PC-3 (cell line): ENCODE data around the gene PCNA. TPM values are rescaled to one million over a fixed set of nuclear protein-coding genes. Genes with fewer than 3 reads are reported as not detected.

Experiments used
- ATAC-seq: fragments of 200-7000 bp; cut with Tn5 transposase; 2 replicates; pipeline ENCODE4 v1.9.1; 2020; ENCODE audit warnings: mild to moderate bottlenecking, moderate library complexity
- Bru-seq: library from RNA; stranded (reverse); fragments of 400-500 nt; gene quantifications from one replicate; lab custom pipeline; 2021; lab: Mats Ljungman, UMichigan
- BruChase-seq, 2 experiments: library from RNA; stranded (reverse); fragments of 400-500 nt; gene quantifications; one replicate each; lab custom pipeline; 2021; lab: Mats Ljungman, UMichigan
- BruUV-seq: library from RNA; stranded (reverse); fragments of 400-500 nt; replicated peaks from 2 replicates; lab custom pipeline; 2021; lab: Mats Ljungman, UMichigan
- CTCF ChIA-PET: fragments of 300-600 bp; sonication (Branson Sonifier 250); formaldehyde crosslinking; loops from one replicate; lab custom pipeline; 2022; ENCODE audit warnings: antibody characterized with exemption; lab: Charles Lee
- POLR2A ChIA-PET: fragments of 300-600 bp; sonication (Branson Sonifier 250); formaldehyde crosslinking; loops from one replicate; lab custom pipeline; 2022; ENCODE audit warnings: antibody characterized with exemption; ENCODE audit not compliant: unreplicated experiment; lab: Charles Lee
- DNase-seq: peaks from one replicate; pipeline ENCODE4 v3.0.0-alpha.2; 2015
- H2AFZ ChIP-seq: fragments of 300-600 bp; sonication (generic); 2 replicates; pipeline ENCODE4 v1.6.0; 2016; ENCODE audit warnings: antibody characterized with exemption, low read length
- H3F3A ChIP-seq: fragments of 300-600 bp; sonication (generic); one replicate; pipeline ENCODE4 v1.6.0; 2017; ENCODE audit warnings: antibody characterized with exemption, low read length, control low read depth, mild to moderate bottlenecking; ENCODE audit not compliant: unreplicated experiment
- H3K27ac ChIP-seq: fragments of 300-600 bp; sonication (generic); 2 replicates; pipeline ENCODE4 v1.5.1; 2016; ENCODE audit warnings: mild to moderate bottlenecking, low read length
- H3K27me3 ChIP-seq: fragments of 300-600 bp; sonication (generic); 2 replicates; pipeline ENCODE4 v1.6.1; 2016; ENCODE audit warnings: low read length, mixed read lengths
- H3K36me3 ChIP-seq: fragments of 300-600 bp; sonication (generic); 2 replicates; pipeline ENCODE4 v1.6.1; 2016; ENCODE audit warnings: low read depth, mixed run types, low read length, mixed read lengths
- H3K4me1 ChIP-seq: fragments of 300-600 bp; sonication (generic); 2 replicates; pipeline ENCODE4 v1.5.1; 2016; ENCODE audit warnings: low read length; ENCODE audit not compliant: insufficient read depth
- H3K4me2 ChIP-seq: fragments of 300-600 bp; sonication (generic); 2 replicates; pipeline ENCODE4 v1.6.0; 2016; ENCODE audit warnings: low read length
- H3K4me3 ChIP-seq: fragments of 300-600 bp; sonication (generic); 2 replicates; pipeline ENCODE4 v1.5.1; 2016; ENCODE audit warnings: mild to moderate bottlenecking, low read length, mixed read lengths
- H3K79me2 ChIP-seq: fragments of 300-600 bp; sonication (generic); 2 replicates; pipeline ENCODE4 v1.6.1; 2017; ENCODE audit warnings: low read length, mixed read lengths
- H3K9ac ChIP-seq: fragments of 300-600 bp; sonication (generic); 2 replicates; pipeline ENCODE4 v1.6.0; 2016; ENCODE audit warnings: mild to moderate bottlenecking, low read length
- H3K9me2 ChIP-seq: fragments of 300-600 bp; sonication (generic); replicated peaks from 2 replicates; pipeline ENCODE4 v1.6.1; 2016; ENCODE audit warnings: mixed run types, low read length, mixed read lengths
- H3K9me3 ChIP-seq: fragments of 300-600 bp; sonication (generic); 2 replicates; pipeline ENCODE4 v1.6.1; 2016; ENCODE audit warnings: low read length, mixed read lengths
- H4K20me1 ChIP-seq: fragments of 300-600 bp; sonication (generic); 2 replicates; pipeline ENCODE4 v1.6.1; 2016; ENCODE audit warnings: low read length, mixed read lengths
- EZH2 ChIP-seq: fragments of 300-600 bp; sonication (generic); IDR thresholded peaks from one replicate; pipeline ENCODE4 v1.6.1; 2017; ENCODE audit warnings: antibody characterized with exemption, mild to moderate bottlenecking, low read length; ENCODE audit not compliant: unreplicated experiment
- EZH2phosphoT487 ChIP-seq: fragments of 300-600 bp; sonication (generic); IDR thresholded peaks from 2 replicates; pipeline ENCODE4 v1.6.1; 2018; ENCODE audit warnings: mild to moderate bottlenecking, antibody characterized with exemption, low read length, borderline replicate concordance
- intact Hi-C: fragments of 100-400 bp; cut with micrococcal nuclease; formaldehyde crosslinking; loops from 2 replicates; pipeline ENCODE4 v1.9.0; 2023
- long read RNA-seq: library from polyadenylated mRNA; unstranded; transcript quantifications from one replicate; pipeline ENCODE4 v2.0.0, GENCODE V29; 2021; ENCODE audit not compliant: unreplicated experiment
- total RNA-seq: library from RNA; depleted of rRNA; stranded (reverse); fragments of >200 nt; gene quantifications from 2 replicates; pipeline ENCODE4 v1.2.3, GENCODE V29; 2014; rRNA removed
- TF ChIP-seq, protein P1 (sequence below): fragments of 300-600 bp; sonication (generic); conservative IDR thresholded peaks from 2 replicates; pipeline ENCODE4 v1.5.1; 2017; ENCODE audit warnings: antibody characterized with exemption, low read depth, mild to moderate bottlenecking, low read length

Gene PCNA
- 254 and 286 TPM in 2 replicates for total RNA-seq
- percentile 78 among the genes with signal in this experiment for Bru-seq, nascent RNA
- BruChase-seq, experiment 1, labeled RNA remaining after a 6-hour chase: percentile 93 among the genes with signal in this experiment
- BruChase-seq, experiment 2, labeled RNA remaining after a 2-hour chase: percentile 71 among the genes with signal in this experiment
- long read RNA-seq, transcript PCNA-202 (7 exons, 1,359 nt): minor isoform, 22 of 74 reads
- long read RNA-seq, transcript PCNA-201 (6 exons, 1,344 nt): major isoform, 45 of 74 reads
- long read RNA-seq, partial matches to known transcripts: 3 of 74 reads
- long read RNA-seq, other reads (novel, unspliced or antisense): 4 of 74 reads

DNA sequence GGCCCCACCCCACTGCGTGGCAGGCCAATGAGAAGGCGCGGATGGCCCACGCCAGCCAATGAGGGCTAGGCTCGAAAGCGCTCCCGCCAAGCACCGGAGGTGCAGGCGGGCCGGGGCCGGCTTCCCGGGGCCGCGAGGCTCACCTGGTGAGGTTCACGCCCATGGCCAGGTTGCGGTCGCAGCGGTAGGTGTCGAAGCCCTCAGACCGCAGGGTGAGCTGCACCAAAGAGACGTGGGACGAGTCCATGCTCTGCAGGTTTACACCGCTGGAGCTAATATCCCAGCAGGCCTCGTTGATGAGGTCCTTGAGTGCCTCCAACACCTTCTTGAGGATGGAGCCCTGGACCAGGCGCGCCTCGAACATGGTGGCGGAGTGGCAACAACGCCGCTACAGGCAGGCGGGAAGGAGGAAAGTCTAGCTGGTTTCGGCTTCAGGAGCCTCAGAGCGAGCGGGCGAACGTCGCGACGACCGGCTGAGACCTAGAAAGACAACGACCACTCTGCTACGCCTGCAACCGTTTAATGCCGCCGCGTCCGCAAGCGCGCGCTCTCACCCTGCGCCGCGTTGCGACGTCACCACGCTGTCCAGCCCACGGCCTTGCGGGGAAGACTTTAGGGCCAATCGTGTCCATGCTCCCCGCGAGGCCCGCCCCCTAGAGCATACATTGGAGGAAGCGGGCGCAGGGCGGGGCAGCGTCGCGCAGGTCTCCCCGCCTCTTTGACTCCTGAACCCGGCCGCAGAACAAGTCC is at the start of gene PCNA:
PCNA (minus strand) TSS at position 524 of the 750 bp plus-strand sequence; CDS start at position 364, 160 bp downstream.
- Histone ChIP-seq H3K9ac (peak within 1 kb of the TSS; percentile 92), H3K27me3 (no peaks in the 10 kb centered on the region), H3K4me1 (peaks cover 38% of the 10 kb centered on the region), H3K36me3 (peaks cover 43% of the 10 kb centered on the region), H3K79me2 (peaks cover 44% of the 10 kb centered on the region), H4K20me1 (peaks cover 34% of the 10 kb centered on the region), H3K4me2 (peak within 1 kb of the TSS; percentile 90), H3K9me2 (no peaks in the 10 kb centered on the region), H3K9me3 (no peaks in the 10 kb centered on the region), H3K27ac (peak within 1 kb of the TSS; percentile 63), H3K4me3 (peak within 1 kb of the TSS; percentile 84), H2AFZ (peak within 1 kb of the TSS; percentile 83), H3F3A (peaks cover 26% of the 10 kb centered on the region)
- ChIA-PET POLR2A (no interaction called here), CTCF (interaction anchor here (1.1 kb wide), 1 partner anchor 72 kb away, joined by 4 read pairs; no protein-coding TSS in a partner anchor)
- no peak for TF ChIP-seq EZH2phosphoT487
- TF ChIP-seq, protein P1, sequence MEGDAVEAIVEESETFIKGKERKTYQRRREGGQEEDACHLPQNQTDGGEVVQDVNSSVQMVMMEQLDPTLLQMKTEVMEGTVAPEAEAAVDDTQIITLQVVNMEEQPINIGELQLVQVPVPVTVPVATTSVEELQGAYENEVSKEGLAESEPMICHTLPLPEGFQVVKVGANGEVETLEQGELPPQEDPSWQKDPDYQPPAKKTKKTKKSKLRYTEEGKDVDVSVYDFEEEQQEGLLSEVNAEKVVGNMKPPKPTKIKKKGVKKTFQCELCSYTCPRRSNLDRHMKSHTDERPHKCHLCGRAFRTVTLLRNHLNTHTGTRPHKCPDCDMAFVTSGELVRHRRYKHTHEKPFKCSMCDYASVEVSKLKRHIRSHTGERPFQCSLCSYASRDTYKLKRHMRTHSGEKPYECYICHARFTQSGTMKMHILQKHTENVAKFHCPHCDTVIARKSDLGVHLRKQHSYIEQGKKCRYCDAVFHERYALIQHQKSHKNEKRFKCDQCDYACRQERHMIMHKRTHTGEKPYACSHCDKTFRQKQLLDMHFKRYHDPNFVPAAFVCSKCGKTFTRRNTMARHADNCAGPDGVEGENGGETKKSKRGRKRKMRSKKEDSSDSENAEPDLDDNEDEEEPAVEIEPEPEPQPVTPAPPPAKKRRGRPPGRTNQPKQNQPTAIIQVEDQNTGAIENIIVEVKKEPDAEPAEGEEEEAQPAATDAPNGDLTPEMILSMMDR: no peak
- no peak for TF ChIP-seq EZH2
- TSS peak; percentile 43 for BruUV-seq
- intact Hi-C loops: no loop called here
- peak; percentile 97 for ATAC-seq
- peak; percentile 98 for DNase-seq

DNA sequence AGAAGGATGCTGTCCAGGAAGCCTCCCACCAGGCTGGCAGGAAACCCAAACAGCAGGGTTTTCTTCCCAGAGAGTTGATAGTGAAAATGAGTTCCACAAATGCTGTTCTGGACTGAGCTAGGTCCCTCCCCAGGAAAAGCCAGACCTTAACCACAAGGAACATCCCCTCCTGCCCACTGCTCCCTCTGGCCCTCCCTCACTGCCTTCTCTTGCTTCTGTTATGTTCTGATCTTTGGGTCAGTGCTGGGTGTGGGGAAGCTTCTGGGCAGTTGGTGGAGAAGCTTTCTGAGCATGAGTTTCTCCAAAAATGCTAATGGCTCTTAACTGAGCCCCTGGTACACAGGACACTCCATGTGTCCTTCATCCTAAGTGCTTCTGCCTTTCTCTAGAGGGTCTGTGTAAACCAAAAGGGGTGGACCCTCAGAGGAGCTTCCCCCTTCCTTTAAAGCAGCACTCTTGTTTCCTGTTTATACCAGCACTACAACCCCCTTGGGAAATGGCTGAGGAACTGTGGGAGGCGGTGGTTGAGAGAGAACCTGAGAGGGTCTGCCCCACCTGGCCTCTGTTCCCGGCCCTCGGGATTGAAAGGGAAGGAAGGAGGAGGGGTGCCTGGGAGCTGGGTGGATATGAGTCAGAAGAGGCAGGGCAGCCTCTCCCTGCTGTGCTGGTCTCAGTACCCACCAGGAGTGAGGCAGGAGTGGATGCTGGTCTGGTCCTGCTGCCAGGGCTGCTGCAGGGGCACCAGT is 49.1 kb upstream of the PCNA start:
- ChIA-PET POLR2A (interaction anchor here (1.5 kb wide), 1 partner anchor 42 kb away, joined by 5 read pairs; the partner anchor contains the start of gene CDS2), CTCF (interaction anchor here (0.6 to 2.7 kb wide), 2 partner anchors 28 to 42 kb away, joined by 3 to 17 read pairs; partner anchors contain the start of gene CDS2)
- Histone ChIP-seq H2AFZ (peak overlapping the region; percentile 40; the same call in 1 of the 2 replicates), H3K4me2 (peak overlapping the region; percentile 67), H3K9me3 (no peaks in the 10 kb centered on the region), H3F3A (no peaks in the 10 kb centered on the region), H3K4me3 (no peak overlapping the region), H3K4me1 (peaks cover 14% of the 10 kb centered on the region), H3K27ac (0 out of 2 replicates have a peak overlapping the region, but pooled peaks have one; percentile 19), H3K9me2 (no peaks in the 10 kb centered on the region), H3K9ac (peak overlapping the region; percentile 18; the same call in 1 of the 2 replicates), H4K20me1 (no peaks in the 10 kb centered on the region), H3K79me2 (peaks cover 40% of the 10 kb centered on the region), H3K27me3 (no peaks in the 10 kb centered on the region), H3K36me3 (no peaks in the 10 kb centered on the region)
- DNase-seq (peak; percentile 66), ATAC-seq (peak; percentile 98)
- intact Hi-C loops: loop anchor here (1.0 kb wide), 1 partner anchor 23 kb away; no protein-coding TSS in a partner anchor
- BruUV-seq: no TSS peak
- TF ChIP-seq, protein P1: no peak
- TF ChIP-seq EZH2phosphoT487 (no peak), EZH2 (no peak)
